Body of pancreas (tissue), 4 donors: ENCODE results near the gene LTK. TPM values are rescaled to one million over a fixed set of nuclear protein-coding genes. Genes with fewer than 3 reads are reported as not detected.

Source experiments
- ATAC-seq: fragments of 150-250 bp; one replicate; pipeline ENCODE4 v1.9.1; 2016
- DNase-seq, 4 donors: peaks; one replicate each; pipeline ENCODE4 v3.0.0-alpha.2; 2019
- H3K27ac ChIP-seq, 4 donors: fragments of 200-600 bp; sonication (generic); 1 replicate in 3 of 4; 2 replicates in 1 of 4; pipeline versions ENCODE4 v1.5.1 to v1.6.1; 2016 to 2019; ENCODE audit warnings: mild to moderate bottlenecking in 1 of 4, mixed read lengths in 1 of 4, moderate library complexity in 1 of 4
- H3K27me3 ChIP-seq, 2 donors: fragments of 200-600 bp; sonication (generic); one replicate each; pipeline ENCODE4 v1.6.0; 2016; ENCODE audit warnings: mild to moderate bottlenecking in 1 of 2
- H3K36me3 ChIP-seq, 2 donors: fragments of 200-600 bp; sonication (generic); replicated peaks in 1 of 2; 2 replicates each; pipeline ENCODE4 v1.5.1; 2016; ENCODE audit warnings: low read depth in 2 of 2; ENCODE audit not compliant: insufficient read depth in 1 of 2
- H3K4me1 ChIP-seq: fragments of 200-600 bp; sonication (generic); one replicate; pipeline ENCODE4 v1.6.0; 2016
- H3K4me3 ChIP-seq, 2 donors: fragments of 200-600 bp; sonication (generic); 1 replicate in 1 of 2; 2 replicates in 1 of 2; pipeline ENCODE4 v1.5.1; 2016 to 2019
- H3K9me3 ChIP-seq, 3 donors: fragments of 200-600 bp; sonication (generic); 1 replicate in 2 of 3; 2 replicates in 1 of 3; pipeline ENCODE4 v1.5.1; 2016
- CTCF ChIP-seq, 7 experiments: fragments of 450-650 bp in 4 of 7; fragments of 200-600 bp in 3 of 7; sonication (generic) in 3 of 7; IDR thresholded peaks; one replicate each; pipeline ENCODE4 v1.5.1; 2016 to 2019; ENCODE audit warnings: antibody characterized with exemption in 7 of 7
- POLR2A ChIP-seq, 3 donors: fragments of 450-650 bp; IDR thresholded peaks; one replicate each; pipeline ENCODE4 v1.6.1; 2016; ENCODE audit warnings: antibody characterized with exemption in 3 of 3, mild to moderate bottlenecking in 2 of 3
- WGBS, 2 donors: methylation state at CpG; one replicate each; pipeline ENCODE4 v1.1.5; 2017; 5-methylcytosine and 5-hydroxymethylcytosine counted together
- intact Hi-C: fragments of 100-400 bp; cut with DNase I; formaldehyde crosslinking; loops from one replicate; pipeline ENCODE4 v1.15.1; 2023
- total RNA-seq, 2 donors: library from RNA; depleted of rRNA; stranded (reverse); fragments of >200 nt; gene quantifications; one replicate each; pipeline ENCODE4 v1.1.0, GENCODE V29; 2016

The LTK gene
- total RNA-seq, 2 donors from 2014 or later = not detected

- H3K27me3 ChIP-seq = no peaks in the 10 kb centered on the region
- peaks cover 9% of the 10 kb centered on the region for H3K4me1 ChIP-seq
- no peak overlapping the region for H3K27ac ChIP-seq
- no peak for DNase-seq
- intact Hi-C loops = no loop called here
- no peaks in the 10 kb centered on the region for H3K9me3 ChIP-seq
- H3K36me3 ChIP-seq = peaks cover 0 to 4% of the 10 kb centered on the region in 2 donors
- no peak overlapping the region for H3K4me3 ChIP-seq
- TF ChIP-seq CTCF (IDR thresholded peaks at IDR 0.05) (no peak), POLR2A (IDR thresholded peaks at IDR 0.05) (no peak)
- 83 to 95% methylated on average over 5 to 11 of the region's 11 CpGs for WGBS, 2 donors
- no peak for ATAC-seq
These were observed 28.5 kb downstream of the LTK start for GRCh38 chr15:41484937-41485625.

- intact Hi-C loops = no loop called here
- ATAC-seq (no peak), DNase-seq (no peak)
- H3K9me3 ChIP-seq = no peaks in the 10 kb centered on the region
- no peaks in the 10 kb centered on the region for H3K27me3 ChIP-seq
- peaks cover 9% of the 10 kb centered on the region for H3K4me1 ChIP-seq
- H3K36me3 ChIP-seq = peaks cover 0 to 12% of the 10 kb centered on the region in 2 donors
- H3K27ac ChIP-seq = no peak overlapping the region
- H3K4me3 ChIP-seq = no peak overlapping the region
- 87 to 95% methylated on average over 2 of the region's 2 CpGs for WGBS, 2 donors
- TF ChIP-seq POLR2A (IDR thresholded peaks at IDR 0.05) (no peak), CTCF (IDR thresholded peaks at IDR 0.05) (no peak)
These were observed 30.1 kb downstream of the LTK start for GRCh38 chr15:41483519-41483918.

- Histone ChIP-seq H3K27ac (no peak overlapping the region), H3K4me3 (no peak overlapping the region), H3K9me3 (no peaks in the 10 kb centered on the region), H3K36me3 (peaks cover 0 to 12% of the 10 kb centered on the region in 2 donors), H3K4me1 (peaks cover 9% of the 10 kb centered on the region), H3K27me3 (no peaks in the 10 kb centered on the region)
- no peak for DNase-seq
- ATAC-seq = no peak
- no peak for TF ChIP-seq CTCF (IDR thresholded peaks at IDR 0.05)
- no peak for TF ChIP-seq POLR2A (IDR thresholded peaks at IDR 0.05)
- intact Hi-C loops = no loop called here
These were observed 30.5 kb downstream of the LTK start for GRCh38 chr15:41483115-41483514.

- no peak for DNase-seq
- no peak for ATAC-seq
- H3K36me3 ChIP-seq = peaks cover 0 to 15% of the 10 kb centered on the region in 2 donors
- H3K27me3 ChIP-seq = no peaks in the 10 kb centered on the region
- TF ChIP-seq CTCF (IDR thresholded peaks at IDR 0.05) = no peak
- TF ChIP-seq POLR2A (IDR thresholded peaks at IDR 0.05) = no peak
- no peaks in the 10 kb centered on the region for H3K9me3 ChIP-seq
- WGBS, 2 donors = 59 to 60% methylated on average over 9 of the region's 9 CpGs
- intact Hi-C loops = no loop called here
- H3K4me1 ChIP-seq = peaks cover 9% of the 10 kb centered on the region
- no peak overlapping the region for H3K27ac ChIP-seq
- H3K4me3 ChIP-seq = no peak overlapping the region
These were observed 31.3 kb downstream of the LTK start for GRCh38 chr15:41482110-41482877.
